ENCODE data around the gene HPF1.
A peak's percentile ranks its signal among the peaks of the same experiment; 100 is the strongest.

The HPF1 gene

DNA sequence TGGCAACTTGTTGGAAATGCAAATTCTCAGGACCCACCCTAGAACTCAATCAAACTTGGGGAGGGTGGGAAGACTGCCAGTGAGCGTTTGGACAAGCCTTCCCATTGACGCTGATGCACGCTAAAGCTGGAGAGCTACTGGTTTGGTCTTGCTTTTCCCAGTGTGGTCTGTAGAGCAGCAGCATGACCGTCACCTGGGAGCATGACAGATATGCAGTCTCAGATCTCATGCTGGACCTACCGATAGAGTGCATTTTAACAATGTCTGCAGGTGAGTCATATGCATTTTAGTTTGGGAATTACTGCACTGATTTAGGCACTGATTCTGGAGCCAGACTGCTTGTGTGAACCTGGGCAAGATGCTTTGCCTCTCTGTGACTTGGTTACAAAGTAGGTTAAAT is 27.2 kb downstream of the HPF1 start:
- DNase-seq, result no peak

DNA sequence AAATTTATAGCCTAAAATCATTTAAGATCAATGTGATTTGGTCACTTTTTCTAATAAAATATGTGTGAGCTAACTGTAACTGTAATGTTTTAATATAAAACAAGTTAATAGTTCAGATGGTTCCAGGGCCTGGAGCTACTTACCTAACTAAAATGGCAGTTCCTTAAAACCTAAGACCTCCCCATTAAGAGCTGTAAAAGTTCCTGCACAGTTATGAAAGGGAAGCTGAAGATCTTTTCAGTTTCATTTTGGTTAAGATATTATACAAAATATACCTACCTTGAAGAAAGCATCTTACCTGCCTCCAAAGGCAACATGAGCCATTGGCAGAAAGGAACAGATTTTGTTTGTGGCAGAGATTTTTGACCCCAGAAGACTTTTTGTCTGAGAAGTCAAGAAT is 30.1 kb downstream of the HPF1 start:
- DNase-seq, result no peak

- DNase-seq, result no peak
These were observed 33.5 kb downstream of the HPF1 start for GRCh38 chr4:169724260-169724659.

DNA sequence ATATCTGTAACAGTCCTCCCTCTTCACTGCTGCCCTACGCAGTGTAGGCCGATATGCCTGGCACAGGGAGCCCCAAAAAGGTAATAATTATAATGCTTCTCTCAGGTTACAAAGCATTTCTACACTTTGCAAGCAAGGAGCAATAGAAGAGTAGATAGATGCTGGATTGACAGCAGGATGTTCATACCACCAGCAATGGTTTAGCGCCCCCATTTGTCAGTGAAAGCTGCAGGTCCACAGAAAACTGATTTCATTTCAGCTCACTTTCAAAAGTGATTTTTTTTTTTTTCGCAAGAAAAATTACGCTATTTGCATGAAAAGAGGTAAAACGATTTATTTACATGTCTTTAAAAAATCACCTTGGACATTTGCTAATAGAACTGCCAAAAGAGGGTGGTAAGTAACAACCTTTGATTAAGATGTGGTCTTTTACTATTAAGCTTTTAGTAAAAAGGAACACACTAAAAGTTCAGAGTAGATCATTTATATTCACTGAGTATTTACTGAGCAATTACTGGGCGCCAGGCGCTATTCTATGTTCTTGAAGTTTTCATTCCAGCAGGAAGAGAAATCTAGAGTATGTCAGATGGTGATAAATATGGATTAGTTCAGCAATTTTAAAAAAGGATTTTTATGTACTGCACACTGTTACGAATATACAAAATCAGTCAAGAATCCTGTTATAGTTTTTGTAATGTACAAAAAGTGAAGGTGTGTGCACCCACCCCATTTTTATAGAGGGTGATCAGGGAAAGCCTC is 34.4 kb downstream of the HPF1 start:
- no peak for DNase-seq

- no peak for DNase-seq
These were observed 37.2 kb downstream of the HPF1 start for GRCh38 chr4:169720529-169720928.

DNA sequence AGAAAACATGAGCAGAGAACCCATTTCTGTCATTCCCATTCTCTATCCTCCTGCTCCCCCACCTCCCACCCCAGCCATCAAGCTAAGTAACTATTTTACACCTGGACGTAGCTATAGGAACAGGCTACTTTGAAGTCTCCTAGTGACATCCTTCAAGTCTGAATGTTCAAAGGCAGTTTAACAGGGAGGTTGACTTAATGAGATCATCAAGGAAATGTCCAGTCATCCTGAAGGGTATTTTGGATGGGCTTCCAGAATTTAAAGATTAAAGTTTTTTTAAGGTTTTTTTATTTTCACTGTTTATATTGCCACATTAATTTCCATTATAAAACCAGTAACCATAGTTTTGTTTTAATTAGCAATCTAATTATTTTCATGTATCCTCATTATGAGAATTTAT is 41.1 kb downstream of the HPF1 start:
- DNase-seq, result no peak

GRCh38 chr4:169715826-169716225 is 41.9 kb downstream of the HPF1 start:
- no peak for DNase-seq

GRCh38 chr4:169707958-169708643 is 49.6 kb downstream of the HPF1 start:
- no peak for DNase-seq

GRCh38 chr4:169698331-169698730 is 59.4 kb downstream of the HPF1 start:
- DNase-seq, result no peak

GRCh38 chr4:169690787-169691186 is 67.0 kb downstream of the HPF1 start:
- no peak for DNase-seq

- DNase-seq, result no peak
These were observed 68.1 kb downstream of the HPF1 start for GRCh38 chr4:169689681-169690080.

GRCh38 chr4:169682372-169683047 is 75.2 kb downstream of the HPF1 start:
- peak; percentile 34 for DNase-seq

Measured in suppressor macrophage treated with lipopolysaccharide for 4 hours (primary cell).